Caco-2 (cell line): ENCODE results near the gene SMARCE1. TPM values are rescaled to one million over a fixed set of nuclear protein-coding genes. Genes with fewer than 3 reads are reported as not detected.

Experiments used
- BruUV-seq: library from RNA; stranded (reverse); fragments of 400-500 nt; replicated peaks from 2 replicates; lab custom pipeline; 2021; lab: Mats Ljungman, UMichigan
- CTCF ChIA-PET: fragments of 300-600 bp; sonication (Branson Sonifier 250); formaldehyde crosslinking; loops from one replicate; lab custom pipeline; 2022; ENCODE audit warnings: antibody characterized with exemption; lab: Charles Lee
- POLR2A ChIA-PET: fragments of 300-600 bp; sonication (Branson Sonifier 250); formaldehyde crosslinking; loops from one replicate; lab custom pipeline; 2022; ENCODE audit warnings: antibody characterized with exemption; lab: Charles Lee
- DNase-seq, 2 experiments: peaks; one replicate each; pipeline versions ENCODE4 v3.0.0 to v3.0.0-alpha.2; 2020 to 2022
- H3K27me3 ChIP-seq: replicated peaks from 2 replicates; pipeline ENCODE4 v1.6.0; 2011; ENCODE audit warnings: low read length; ENCODE audit not compliant: control insufficient read depth, insufficient read depth
- H3K36me3 ChIP-seq: 2 replicates; pipeline ENCODE4 v1.5.1; 2011; ENCODE audit warnings: low read length; ENCODE audit not compliant: control insufficient read depth, insufficient read depth
- H3K4me1 ChIP-seq: fragments of 250-450 bp; sonication (Bioruptor Pico); 2 replicates; pipeline ENCODE4 v1.5.1; 2020; ENCODE audit warnings: mild to moderate bottlenecking
- H3K4me3 ChIP-seq: 2 replicates; pipeline ENCODE4 v1.5.1; 2011; ENCODE audit warnings: low read depth, mild to moderate bottlenecking, control low read depth, low read length
- H3K9me3 ChIP-seq: fragments of 250-450 bp; sonication (Bioruptor Pico); 2 replicates; pipeline ENCODE4 v1.5.1; 2020; ENCODE audit warnings: mild to moderate bottlenecking, moderate library complexity
- H3K27ac Mint-ChIP-seq: one replicate; pipeline ENCODE4 v1.8.0; 2022; ENCODE audit warnings: mixed read lengths; ENCODE audit not compliant: unreplicated experiment
- H3K27me3 Mint-ChIP-seq: one replicate; pipeline ENCODE4 v1.8.0; 2022; ENCODE audit warnings: mixed read lengths; ENCODE audit not compliant: insufficient read depth, unreplicated experiment
- H3K36me3 Mint-ChIP-seq: one replicate; pipeline ENCODE4 v1.8.0; 2022; ENCODE audit warnings: mild to moderate bottlenecking, mixed read lengths; ENCODE audit not compliant: insufficient read depth, unreplicated experiment
- H3K4me1 Mint-ChIP-seq: one replicate; pipeline ENCODE4 v1.8.0; 2022; ENCODE audit warnings: low read depth, mixed read lengths; ENCODE audit not compliant: unreplicated experiment
- H3K4me3 Mint-ChIP-seq: one replicate; pipeline ENCODE4 v1.8.0; 2022; ENCODE audit warnings: mild to moderate bottlenecking, moderate library complexity, mixed read lengths; ENCODE audit not compliant: unreplicated experiment
- H3K9me3 Mint-ChIP-seq: one replicate; pipeline ENCODE4 v1.8.0; 2022; ENCODE audit warnings: mixed read lengths; ENCODE audit not compliant: unreplicated experiment
- CTCF ChIP-seq, 2 experiments: fragments of 200-600 bp in 1 of 2; IDR thresholded peaks; 1 replicate in 1 of 2; 2 replicates in 1 of 2; pipeline versions ENCODE4 v1.5.1 to v1.8.0; 2011 to 2022; ENCODE audit warnings: antibody characterized with exemption in 1 of 2, control low read depth in 1 of 2, inconsistent platforms in 1 of 2, low read depth in 1 of 2, low read length in 1 of 2, mild to moderate bottlenecking in 1 of 2, moderate library complexity in 1 of 2; ENCODE audit not compliant: insufficient read depth in 1 of 2, severe bottlenecking in 1 of 2, unreplicated experiment in 1 of 2
- intact Hi-C: fragments of 100-400 bp; cut with micrococcal nuclease; formaldehyde crosslinking; loops from one replicate; pipeline ENCODE4 v1.10.0; 2022; ENCODE audit not compliant: unreplicated experiment
- total RNA-seq: library from RNA; stranded (reverse); gene quantifications from 2 replicates; pipeline ENCODE4 v1.2.3, GENCODE V29; 2022

The SMARCE1 gene
- total RNA-seq, 1 experiment from 2014 or later, result 126 TPM

DNA sequence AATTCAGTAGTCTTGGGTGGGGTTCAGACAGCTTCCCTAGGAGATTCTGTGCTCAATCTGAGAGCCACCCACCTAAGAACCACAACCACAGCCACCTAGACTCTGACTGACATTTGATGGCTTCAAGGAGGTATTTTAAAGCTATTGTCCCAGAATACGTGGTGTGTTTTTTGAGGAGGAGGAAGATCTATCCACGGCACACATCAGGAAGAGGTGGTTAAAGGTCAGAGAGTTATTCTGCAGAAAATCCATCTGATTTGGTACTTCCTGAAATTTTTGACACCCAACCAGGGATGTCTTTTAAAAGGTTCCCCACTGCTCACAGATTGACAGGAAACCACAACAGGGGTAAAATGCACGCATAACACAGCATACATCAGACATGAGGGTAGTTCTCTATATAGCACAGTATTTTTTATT lies 25.1 kb downstream of the SMARCE1 start:
- ChIA-PET POLR2A (no interaction called here), CTCF (no interaction called here)
- TF ChIP-seq CTCF (IDR thresholded peaks at IDR 0.05; ENCODE audit: insufficient read depth in 1 of 2, low read depth in 1 of 2, low read length in 1 of 2, severe bottlenecking in 1 of 2, unreplicated experiment in 1 of 2), result no peak

GRCh38 chr17:40621578-40621977 lies 26.0 kb downstream of the SMARCE1 start:
- Mint-ChIP-seq H3K36me3 (no peaks in the 10 kb centered on the region), H3K9me3 (no peaks in the 10 kb centered on the region), H3K4me3 (no peak overlapping the region), H3K27me3 (no peaks in the 10 kb centered on the region), H3K4me1 (peaks cover 10% of the 10 kb centered on the region), H3K27ac (no peak overlapping the region)
- CTCF ChIA-PET, result no interaction called here
- H3K4me1 ChIP-seq, result peaks cover 15% of the 10 kb centered on the region
- no TSS peak for BruUV-seq
- no peaks in the 10 kb centered on the region for H3K27me3 ChIP-seq
- H3K4me3 ChIP-seq, result no peak overlapping the region
- intact Hi-C loops, result loop anchor here (5.0 kb wide), 1 partner anchor 1046 kb away; no protein-coding TSS in a partner anchor
- POLR2A ChIA-PET, result no interaction called here
- TF ChIP-seq CTCF (IDR thresholded peaks at IDR 0.05; ENCODE audit: insufficient read depth in 1 of 2, low read depth in 1 of 2, low read length in 1 of 2, severe bottlenecking in 1 of 2, unreplicated experiment in 1 of 2), result no peak
- no peaks in the 10 kb centered on the region for H3K9me3 ChIP-seq
- no peak for DNase-seq
- no peaks in the 10 kb centered on the region for H3K36me3 ChIP-seq

More for the DNA sequence above, 25.1 kb downstream of the SMARCE1 start:
- no peaks in the 10 kb centered on the region for H3K36me3 Mint-ChIP-seq
- peaks cover 14% of the 10 kb centered on the region for H3K4me1 ChIP-seq
- H3K9me3 Mint-ChIP-seq, result no peaks in the 10 kb centered on the region
- H3K4me3 ChIP-seq, result no peak overlapping the region
- no TSS peak for BruUV-seq
- intact Hi-C loops, result loop anchor here (5.0 kb wide), 1 partner anchor 1045 kb away; no protein-coding TSS in a partner anchor
- H3K4me3 Mint-ChIP-seq, result no peak overlapping the region
- no peaks in the 10 kb centered on the region for H3K9me3 ChIP-seq
- no peaks in the 10 kb centered on the region for H3K27me3 ChIP-seq
- no peak overlapping the region for H3K27ac Mint-ChIP-seq
- no peaks in the 10 kb centered on the region for H3K36me3 ChIP-seq
- H3K4me1 Mint-ChIP-seq, result peaks cover 6% of the 10 kb centered on the region
- no peak for DNase-seq
- no peaks in the 10 kb centered on the region for H3K27me3 Mint-ChIP-seq

GRCh38 chr17:40621019-40621418 lies 26.6 kb downstream of the SMARCE1 start:
- H3K27me3 ChIP-seq, result no peaks in the 10 kb centered on the region
- no peaks in the 10 kb centered on the region for H3K27me3 Mint-ChIP-seq
- no peak for TF ChIP-seq CTCF (IDR thresholded peaks at IDR 0.05; ENCODE audit: insufficient read depth in 1 of 2, low read depth in 1 of 2, low read length in 1 of 2, severe bottlenecking in 1 of 2, unreplicated experiment in 1 of 2)
- H3K4me1 ChIP-seq, result peaks cover 16% of the 10 kb centered on the region
- intact Hi-C loops, result loop anchor here (5.0 kb wide), 1 partner anchor 1046 kb away; no protein-coding TSS in a partner anchor
- no peak overlapping the region for H3K4me3 ChIP-seq
- no TSS peak for BruUV-seq
- peaks cover 14% of the 10 kb centered on the region for H3K4me1 Mint-ChIP-seq
- ChIA-PET POLR2A (no interaction called here), CTCF (interaction anchor here (0.6 to 1.7 kb wide), 2 partner anchors 194 to 236 kb away, joined by 4 to 5 read pairs; no protein-coding TSS in a partner anchor)
- H3K27ac Mint-ChIP-seq, result no peak overlapping the region
- H3K36me3 Mint-ChIP-seq, result no peaks in the 10 kb centered on the region
- no peak overlapping the region for H3K4me3 Mint-ChIP-seq
- no peaks in the 10 kb centered on the region for H3K9me3 ChIP-seq
- DNase-seq, result no peak
- H3K9me3 Mint-ChIP-seq, result no peaks in the 10 kb centered on the region
- H3K36me3 ChIP-seq, result no peaks in the 10 kb centered on the region
